ENCODE results near the gene ANGEL1. TPM values are rescaled to one million over a fixed set of nuclear protein-coding genes. Genes with fewer than 3 reads are reported as not detected.

The ANGEL1 gene
- total and polyA plus RNA-seq, 2 of the 8 experiments (the other 6 are each of a cell fraction or from before 2014, with no cell fraction given) = 26.8 to 27.2 TPM

DNA sequence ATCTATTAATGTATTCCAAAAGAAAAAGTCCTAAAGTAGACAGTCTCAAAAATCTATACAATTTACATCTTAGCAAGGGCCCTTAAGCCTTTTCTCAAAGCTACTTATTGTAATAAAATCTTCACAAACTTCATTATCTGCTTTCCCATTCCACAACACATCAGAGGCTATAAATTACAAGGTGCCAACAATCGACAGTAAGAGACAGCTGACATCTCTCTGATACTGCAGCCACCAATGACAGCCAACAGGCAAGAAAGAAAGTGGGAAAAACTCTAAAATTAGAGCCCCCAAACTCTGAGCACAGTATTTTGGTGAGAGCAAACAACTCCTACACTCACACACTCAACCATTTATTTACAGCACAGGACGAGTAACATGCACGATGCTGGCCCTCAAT, 2.2 kb downstream of the ANGEL1 start:
- H3K18ac ChIP-seq (ENCODE audit: extremely low read depth, low read length) = no peak overlapping the region
- no peak overlapping the region for H2BK15ac ChIP-seq (ENCODE audit: low read length)
- DNase-seq (ENCODE audit: low read depth in 1 of 2, low spot score in 2 of 2) (no peak), FAIRE-seq (no peak)
- no peak overlapping the region for H3K23ac ChIP-seq (ENCODE audit: insufficient read length)
- no peak overlapping the region for H2BK5ac ChIP-seq (ENCODE audit: low read depth, low read length)
- H4K20me1 ChIP-seq (replicated peaks in 1 of 2; ENCODE audit: control insufficient read depth in 1 of 2, insufficient read depth in 2 of 2, low read length in 2 of 2) = peaks cover 3 to 6% of the 10 kb centered on the region in 2 experiments
- H3K27me3 ChIP-seq (replicated peaks in 1 of 4; ENCODE audit: control insufficient read depth in 3 of 4, extremely low read depth in 1 of 4, insufficient read depth in 3 of 4, low read length in 3 of 4) = no peaks in the 10 kb centered on the region
- H3K4me3 ChIP-seq (ENCODE audit: extremely low read depth in 1 of 4, insufficient read depth in 2 of 4, low read depth in 3 of 4, low read length in 4 of 4) = no peak overlapping the region
- CTCF ChIA-PET (ENCODE audit: partially characterized antibody) = interaction anchor here (0.6 to 7.0 kb wide), 12 partner anchors 7 to 649 kb away, joined by 3 to 52 read pairs (median 3); no protein-coding TSS in a partner anchor
- 97% methylated on average over 3 of the region's 3 CpGs; no CpG with 5 or more reads in 1 of the 2 experiments for WGBS, 2 experiments (ENCODE audit: extremely low coverage in 1 of 2, insufficient coverage in 1 of 2, insufficient read length in 1 of 2, insufficient replicate concordance in 2 of 2, low coverage in 1 of 2, low lambda C conversion rate in 2 of 2, missing lambda C conversion rate in 1 of 2)
- H3K27ac ChIP-seq (ENCODE audit: low read depth, low read length) = no peak overlapping the region
- H3K4me2 ChIP-seq (ENCODE audit: insufficient read depth in 1 of 2, low read depth in 2 of 2, low read length in 2 of 2) = no peak overlapping the region
- no peak overlapping the region for H3K14ac ChIP-seq (ENCODE audit: insufficient read length)
- H2AK5ac ChIP-seq (ENCODE audit: low read depth, low read length) = no peak overlapping the region
- H3K56ac ChIP-seq (replicated peaks; ENCODE audit: insufficient read length, low read depth, low read length) = no peak overlapping the region
- no peak overlapping the region for H3K4ac ChIP-seq (replicated peaks; ENCODE audit: insufficient read length, low read depth, low read length)
- peaks cover 10 to 28% (median 23%) of the 10 kb centered on the region in 4 experiments; a peak in 7 of 8 replicates for H3K36me3 ChIP-seq (ENCODE audit: control insufficient read depth in 2 of 4, insufficient read depth in 4 of 4, low read length in 3 of 4)
- no peak overlapping the region for H2BK20ac ChIP-seq (ENCODE audit: low read length)
- H3K4me1 ChIP-seq (replicated peaks in 1 of 4; ENCODE audit: control insufficient read depth in 3 of 4, insufficient read depth in 4 of 4, low read length in 3 of 4) = peaks cover 2 to 9% (median 3%) of the 10 kb centered on the region in 4 experiments; a peak in 3 of 7 replicates
- H3K79me1 ChIP-seq (ENCODE audit: low read depth, low read length) = no peaks in the 10 kb centered on the region
- H4K91ac ChIP-seq (replicated peaks; ENCODE audit: insufficient read length, low read length) = no peak overlapping the region
- H3K23me2 ChIP-seq (ENCODE audit: low read depth, low read length) = peaks cover 5% of the 10 kb centered on the region; the same call in 1 of the 2 replicates
- H3K9me3 ChIP-seq (ENCODE audit: insufficient read depth in 2 of 2, low read depth in 1 of 2, low read length in 1 of 2) = no peaks in the 10 kb centered on the region
- no peak overlapping the region for H4K8ac ChIP-seq (ENCODE audit: extremely low read depth, insufficient read depth, low read length)
- no peak overlapping the region for H2AFZ ChIP-seq (ENCODE audit: low read length)
- no peak overlapping the region for H2BK12ac ChIP-seq (ENCODE audit: low read depth, low read length)
- peaks cover 0 to 20% of the 10 kb centered on the region in 2 experiments; a peak in 2 of 4 replicates for H3K79me2 ChIP-seq (ENCODE audit: control insufficient read depth in 1 of 2, insufficient read depth in 2 of 2, low read length in 2 of 2)
- no peak overlapping the region for H4K5ac ChIP-seq (ENCODE audit: insufficient read length, low read depth, low read length)
- H2BK120ac ChIP-seq (replicated peaks; ENCODE audit: low read depth, low read length) = no peak overlapping the region
- no peak overlapping the region for H3K9ac ChIP-seq (replicated peaks in 1 of 4; ENCODE audit: extremely low read depth in 1 of 4, low read depth in 3 of 4, low read length in 3 of 4)
- POLR2A ChIA-PET (ENCODE audit: partially characterized antibody) = interaction anchor here (1.1 to 2.5 kb wide), 2 partner anchors 19 to 23 kb away, joined by 3 to 7 read pairs; no protein-coding TSS in a partner anchor
- TF ChIP-seq BCL11A (IDR thresholded peaks at IDR 0.05; ENCODE audit: low read depth in 2 of 2, low read length in 2 of 2) (no peak), SIX5 (IDR thresholded peaks at IDR 0.05; ENCODE audit: low read depth, low read length) (no peak), RXRA (IDR thresholded peaks at IDR 0.05; ENCODE audit: insufficient read depth, low read depth, low read length) (no peak), HDAC6 (IDR thresholded peaks at IDR 0.05; ENCODE audit: low read depth, low read length) (no peak), MAFK (IDR thresholded peaks at IDR 0.05; ENCODE audit: low read depth, low read length) (no peak), JUN (IDR thresholded peaks at IDR 0.05; ENCODE audit: low read depth, low read length) (no peak), SUZ12 (IDR thresholded peaks at IDR 0.05; ENCODE audit: low read length) (no peak), CHD1 (IDR thresholded peaks at IDR 0.05; ENCODE audit: low read depth, low read length) (no peak), TCF12 (IDR thresholded peaks at IDR 0.05; ENCODE audit: low read depth, low read length) (no peak), CEBPB (IDR thresholded peaks at IDR 0.05; ENCODE audit: low read depth, low read length) (no peak), POU5F1 (IDR thresholded peaks at IDR 0.05; ENCODE audit: low read depth, low read length) (no peak), CBX5 (IDR thresholded peaks at IDR 0.05; ENCODE audit: low read depth, low read length) (no peak), ASH2L (IDR thresholded peaks at IDR 0.05; ENCODE audit: low read length) (no peak)

All from H1 (cell line).